K562 (cell line): ENCODE data around the gene ST6GAL1. TPM values are rescaled to one million over a fixed set of nuclear protein-coding genes. Genes with fewer than 3 reads are reported as not detected.

Experiments
- ARHGAP35 ChIP-seq: fragments of 450-650 bp; IDR thresholded peaks from 2 replicates; pipeline ENCODE4 v1.6.1; 2018; ENCODE audit not compliant: partially characterized antibody
- DPF2 ChIP-seq: fragments of 450-650 bp; IDR thresholded peaks from 2 replicates; pipeline ENCODE4 v1.6.1; 2016
- KLF13 ChIP-seq: fragments of 450-650 bp; IDR thresholded peaks from 2 replicates; pipeline ENCODE4 v1.6.1; 2016; ENCODE audit warnings: missing genetic modification characterization, low read depth, mild to moderate bottlenecking, missing compliant biosample characterization, moderate library complexity, borderline replicate concordance
- RBBP5 ChIP-seq: fragments of 200-600 bp; sonication (generic); IDR thresholded peaks from 2 replicates; pipeline ENCODE4 v1.6.1; 2012; ENCODE audit warnings: borderline replicate concordance, mild to moderate bottlenecking, low read length, control low read depth, inconsistent platforms; ENCODE audit not compliant: insufficient read depth, poor library complexity, severe bottlenecking
- RBM25 ChIP-seq: fragments of 200-400 bp; formaldehyde crosslinking; IDR thresholded peaks from 2 replicates; pipeline ENCODE4 v1.6.1; 2018; ENCODE audit warnings: low read length, low read depth, moderate library complexity; ENCODE audit not compliant: severe bottlenecking
- RBM34 ChIP-seq: fragments of 200-400 bp; formaldehyde crosslinking; IDR thresholded peaks from 2 replicates; pipeline ENCODE4 v1.6.1; 2018; ENCODE audit warnings: low read length, borderline replicate concordance; ENCODE audit not compliant: insufficient read depth
- SLC30A9 ChIP-seq: fragments of 250-450 bp; sonication (Bioruptor Pico); IDR thresholded peaks from 2 replicates; pipeline ENCODE4 v1.8.0; 2022; ENCODE audit warnings: mild to moderate bottlenecking, moderate library complexity
- SMARCC2 ChIP-seq: fragments of 450-650 bp; IDR thresholded peaks from 2 replicates; pipeline ENCODE4 v1.6.1; 2017; ENCODE audit warnings: antibody characterized with exemption, moderate library complexity, mild to moderate bottlenecking, low read depth
- TCF7L2 ChIP-seq: fragments of 150-350 bp; IDR thresholded peaks from 2 replicates; pipeline ENCODE4 v1.6.1; 2016; ENCODE audit warnings: low read depth, mild to moderate bottlenecking, low read length, moderate library complexity
- THRAP3 ChIP-seq: fragments of 450-650 bp; IDR thresholded peaks from 2 replicates; pipeline ENCODE4 v1.6.1; 2016; ENCODE audit warnings: mild to moderate bottlenecking, inconsistent platforms, borderline replicate concordance
- ZNF124 ChIP-seq: sonication (generic); formaldehyde crosslinking; IDR thresholded peaks from 2 replicates; pipeline ENCODE4 v1.8.1; 2022; ENCODE audit warnings: missing genetic modification reagents
- ZNF212 ChIP-seq: fragments of 450-650 bp; formaldehyde crosslinking; IDR thresholded peaks from 2 replicates; pipeline ENCODE4 v1.4.0; 2020; ENCODE audit warnings: mild to moderate bottlenecking
- ZNF668 ChIP-seq: fragments of 250-450 bp; sonication (Bioruptor Pico); IDR thresholded peaks from 2 replicates; pipeline ENCODE4 v1.8.0; 2022; ENCODE audit warnings: mild to moderate bottlenecking, inconsistent platforms
- ZNF695 ChIP-seq: fragments of 450-650 bp; formaldehyde crosslinking; IDR thresholded peaks from 2 replicates; pipeline ENCODE4 v1.4.0; 2020; ENCODE audit warnings: mild to moderate bottlenecking, moderate library complexity
- ZZZ3 ChIP-seq: fragments of 450-650 bp; IDR thresholded peaks from 2 replicates; pipeline ENCODE4 v1.6.1; 2016; ENCODE audit warnings: antibody characterized with exemption, mild to moderate bottlenecking, moderate library complexity
- polyA plus RNA-seq, 8 experiments: library from polyadenylated mRNA; depleted of rRNA in 4 of 8; stranded (reverse) in 5 of 8; unstranded in 3 of 8; fragments of >200 nt; fragmentation: Nextera tagmentation in 2 of 8; fragmentation: Illumina TruSeq in 1 of 8; extraction: Ambion mirVana in 2 of 8; extraction: Trizol in 1 of 8; gene quantifications; 2 replicates each; pipeline versions ENCODE4 v1.2.1 to v1.2.3, GENCODE V29; 2011 to 2014; ENCODE audit warnings: inconsistent platforms in 1 of 8, missing spikeins in 1 of 8
- total RNA-seq, 7 experiments: library from RNA; depleted of rRNA in 6 of 7; stranded (reverse); fragments of >200 nt in 6 of 7; fragmentation: Illumina TruSeq in 2 of 7; extraction: Trizol in 2 of 7; gene quantifications; 2 replicates each; pipeline versions ENCODE4 v1.2.1 to v1.2.3, GENCODE V29; 2011 to 2021; ENCODE audit warnings: low replicate concordance in 1 of 7
- TF ChIP-seq, protein P1 (sequence below): sonication (generic); formaldehyde crosslinking; IDR thresholded peaks from 2 replicates; pipeline ENCODE4 v1.8.0; 2023; ENCODE audit warnings: mild to moderate bottlenecking, missing genetic modification reagents
- TF ChIP-seq, protein P2 (sequence below), 2 experiments: fragments of 450-650 bp; IDR thresholded peaks; 2 replicates each; pipeline ENCODE4 v1.6.1; 2016; ENCODE audit warnings: mild to moderate bottlenecking in 2 of 2, borderline replicate concordance in 1 of 2, low read depth in 1 of 2, moderate library complexity in 1 of 2

The ST6GAL1 gene
- total and polyA plus RNA-seq, 9 of the 15 experiments (the other 6 are each of a cell fraction or from before 2014, with no cell fraction given) = 31.9 to 145 (median 71.0) TPM

DNA sequence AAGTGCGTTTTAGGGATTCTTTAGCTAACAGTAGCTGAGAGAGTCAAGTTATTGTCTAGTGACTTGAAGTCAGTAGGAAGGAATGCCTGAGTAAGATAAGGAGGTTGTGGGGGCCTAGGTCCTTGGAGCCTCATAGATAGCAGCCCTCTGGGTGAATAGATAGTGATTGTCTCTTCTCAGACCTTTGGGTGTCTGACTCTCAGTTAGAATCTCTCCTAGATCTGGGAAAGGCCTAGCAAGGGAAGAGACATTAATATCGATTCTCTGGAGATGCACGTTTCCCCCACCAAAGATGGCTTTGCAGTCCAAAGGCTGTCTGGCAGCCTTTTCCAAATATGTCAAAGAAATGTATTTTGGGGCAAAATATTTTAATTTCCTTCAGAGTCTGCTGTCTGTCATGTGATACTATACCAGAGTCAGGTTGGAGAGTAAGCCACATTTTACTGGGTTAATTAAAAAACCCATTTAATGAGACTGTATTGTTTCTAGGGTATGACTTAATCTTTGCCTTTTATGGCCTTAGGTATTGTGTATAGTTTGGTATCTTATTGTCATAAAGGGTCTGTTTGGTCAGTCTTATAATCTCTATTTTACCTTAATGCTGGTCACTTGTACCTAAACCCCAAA is 92.2 kb downstream of the ST6GAL1 start (continued):
- TF ChIP-seq TCF7L2 (no peak), DPF2 (peak; percentile 99), RBM34 (no peak), ZNF124 (CRISPR knock-in tag) (no peak), SLC30A9 (CRISPR knock-in tag) (no peak), ZNF668 (CRISPR knock-in tag) (peak; percentile 50; the same call in 1 of the 2 replicates), ARHGAP35 (no peak), RBM25 (no peak), KLF13 (tag) (no peak), RBBP5 (no peak), SMARCC2 (peak; percentile 98), ZZZ3 (no peak), ZNF695 (CRISPR knock-in tag) (no peak), ZNF212 (no peak), THRAP3 (no peak)
- TF ChIP-seq, protein P1, sequence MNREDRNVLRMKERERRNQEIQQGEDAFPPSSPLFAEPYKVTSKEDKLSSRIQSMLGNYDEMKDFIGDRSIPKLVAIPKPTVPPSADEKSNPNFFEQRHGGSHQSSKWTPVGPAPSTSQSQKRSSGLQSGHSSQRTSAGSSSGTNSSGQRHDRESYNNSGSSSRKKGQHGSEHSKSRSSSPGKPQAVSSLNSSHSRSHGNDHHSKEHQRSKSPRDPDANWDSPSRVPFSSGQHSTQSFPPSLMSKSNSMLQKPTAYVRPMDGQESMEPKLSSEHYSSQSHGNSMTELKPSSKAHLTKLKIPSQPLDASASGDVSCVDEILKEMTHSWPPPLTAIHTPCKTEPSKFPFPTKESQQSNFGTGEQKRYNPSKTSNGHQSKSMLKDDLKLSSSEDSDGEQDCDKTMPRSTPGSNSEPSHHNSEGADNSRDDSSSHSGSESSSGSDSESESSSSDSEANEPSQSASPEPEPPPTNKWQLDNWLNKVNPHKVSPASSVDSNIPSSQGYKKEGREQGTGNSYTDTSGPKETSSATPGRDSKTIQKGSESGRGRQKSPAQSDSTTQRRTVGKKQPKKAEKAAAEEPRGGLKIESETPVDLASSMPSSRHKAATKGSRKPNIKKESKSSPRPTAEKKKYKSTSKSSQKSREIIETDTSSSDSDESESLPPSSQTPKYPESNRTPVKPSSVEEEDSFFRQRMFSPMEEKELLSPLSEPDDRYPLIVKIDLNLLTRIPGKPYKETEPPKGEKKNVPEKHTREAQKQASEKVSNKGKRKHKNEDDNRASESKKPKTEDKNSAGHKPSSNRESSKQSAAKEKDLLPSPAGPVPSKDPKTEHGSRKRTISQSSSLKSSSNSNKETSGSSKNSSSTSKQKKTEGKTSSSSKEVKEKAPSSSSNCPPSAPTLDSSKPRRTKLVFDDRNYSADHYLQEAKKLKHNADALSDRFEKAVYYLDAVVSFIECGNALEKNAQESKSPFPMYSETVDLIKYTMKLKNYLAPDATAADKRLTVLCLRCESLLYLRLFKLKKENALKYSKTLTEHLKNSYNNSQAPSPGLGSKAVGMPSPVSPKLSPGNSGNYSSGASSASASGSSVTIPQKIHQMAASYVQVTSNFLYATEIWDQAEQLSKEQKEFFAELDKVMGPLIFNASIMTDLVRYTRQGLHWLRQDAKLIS (CRISPR knock-in tag) = 0 out of 2 replicates have a peak, but pooled peaks have one; percentile 63
- TF ChIP-seq, protein P2, sequence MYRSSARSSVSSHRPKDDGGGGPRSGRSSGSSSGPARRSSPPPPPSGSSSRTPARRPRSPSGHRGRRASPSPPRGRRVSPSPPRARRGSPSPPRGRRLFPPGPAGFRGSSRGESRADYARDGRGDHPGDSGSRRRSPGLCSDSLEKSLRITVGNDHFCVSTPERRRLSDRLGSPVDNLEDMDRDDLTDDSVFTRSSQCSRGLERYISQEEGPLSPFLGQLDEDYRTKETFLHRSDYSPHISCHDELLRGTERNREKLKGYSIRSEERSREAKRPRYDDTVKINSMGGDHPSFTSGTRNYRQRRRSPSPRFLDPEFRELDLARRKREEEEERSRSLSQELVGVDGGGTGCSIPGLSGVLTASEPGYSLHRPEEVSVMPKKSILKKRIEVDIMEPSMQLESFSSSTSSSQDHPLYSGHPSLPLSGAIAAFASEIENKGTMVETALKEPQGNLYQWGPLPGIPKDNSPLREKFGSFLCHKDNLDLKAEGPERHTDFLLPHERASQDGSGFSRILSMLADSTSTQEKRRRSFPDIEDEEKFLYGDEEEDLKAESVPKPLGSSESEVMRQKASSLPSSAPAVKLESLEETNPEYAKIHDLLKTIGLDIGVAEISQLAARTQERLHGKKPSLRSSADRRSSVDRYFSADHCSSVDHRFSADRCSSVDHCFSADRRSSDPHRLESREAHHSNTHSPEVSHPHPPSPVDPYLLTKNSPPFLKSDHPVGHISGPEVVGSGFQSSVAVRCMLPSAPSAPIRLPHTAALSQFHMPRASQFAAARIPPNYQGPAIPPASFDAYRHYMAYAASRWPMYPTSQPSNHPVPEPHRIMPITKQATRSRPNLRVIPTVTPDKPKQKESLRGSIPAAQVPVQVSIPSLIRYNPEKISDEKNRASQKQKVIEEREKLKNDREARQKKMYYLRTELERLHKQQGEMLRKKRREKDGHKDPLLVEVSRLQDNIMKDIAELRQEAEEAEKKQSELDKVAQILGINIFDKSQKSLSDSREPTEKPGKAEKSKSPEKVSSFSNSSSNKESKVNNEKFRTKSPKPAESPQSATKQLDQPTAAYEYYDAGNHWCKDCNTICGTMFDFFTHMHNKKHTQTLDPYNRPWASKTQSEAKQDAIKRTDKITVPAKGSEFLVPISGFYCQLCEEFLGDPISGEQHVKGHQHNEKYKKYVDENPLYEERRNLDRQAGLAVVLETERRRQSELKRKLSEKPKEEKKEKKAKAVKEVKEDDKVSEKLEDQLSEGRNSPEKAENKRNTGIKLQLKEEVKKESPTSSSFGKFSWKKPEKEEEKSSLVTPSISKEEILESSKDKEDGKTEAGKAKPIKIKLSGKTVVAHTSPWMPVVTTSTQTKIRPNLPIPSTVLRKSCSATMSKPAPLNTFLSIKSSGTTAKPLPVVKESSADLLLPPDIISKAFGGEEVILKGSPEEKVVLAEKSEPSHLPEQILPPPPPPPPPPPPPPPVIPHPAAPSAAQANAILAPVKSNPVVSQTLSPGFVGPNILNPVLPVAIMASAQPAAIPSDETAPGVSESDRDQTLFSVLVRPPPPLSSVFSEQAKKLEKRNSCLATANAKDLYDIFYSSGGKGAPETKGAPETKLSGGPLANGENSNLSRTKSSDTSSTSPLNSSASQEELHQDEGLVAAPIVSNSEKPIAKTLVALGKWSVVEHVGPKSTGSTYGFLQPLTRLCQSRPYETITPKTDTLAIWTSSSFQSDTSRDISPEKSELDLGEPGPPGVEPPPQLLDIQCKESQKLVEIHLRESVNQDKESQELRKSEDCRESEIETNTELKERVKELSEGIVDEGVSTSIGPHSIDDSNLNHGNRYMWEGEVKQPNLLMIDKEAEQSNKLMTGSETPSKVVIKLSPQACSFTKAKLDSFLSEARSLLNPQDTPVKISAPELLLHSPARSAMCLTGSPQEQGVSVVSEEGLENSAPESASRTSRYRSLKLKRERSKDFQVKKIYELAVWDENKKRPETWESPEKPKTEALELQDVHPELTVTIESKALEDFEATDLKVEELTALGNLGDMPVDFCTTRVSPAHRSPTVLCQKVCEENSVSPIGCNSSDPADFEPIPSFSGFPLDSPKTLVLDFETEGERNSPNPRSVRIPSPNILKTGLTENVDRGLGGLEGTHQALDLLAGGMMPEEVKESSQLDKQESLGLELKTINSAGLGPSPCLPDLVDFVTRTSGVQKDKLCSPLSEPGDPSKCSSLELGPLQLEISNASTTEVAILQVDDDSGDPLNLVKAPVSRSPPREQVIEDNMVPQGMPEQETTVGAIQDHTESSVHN (IDR thresholded peaks at IDR 0.05; ENCODE audit: borderline replicate concordance in 1 of 2, low read depth in 1 of 2) = no peak
